ENCODE data around the gene DDX39A. TPM values are rescaled to one million over a fixed set of nuclear protein-coding genes. Genes with fewer than 3 reads are reported as not detected.

DDX39A gene
- total and polyA plus RNA-seq, 2 of the 8 experiments (the other 6 are each of a cell fraction or from before 2014, with no cell fraction given), result 139 TPM

DNA sequence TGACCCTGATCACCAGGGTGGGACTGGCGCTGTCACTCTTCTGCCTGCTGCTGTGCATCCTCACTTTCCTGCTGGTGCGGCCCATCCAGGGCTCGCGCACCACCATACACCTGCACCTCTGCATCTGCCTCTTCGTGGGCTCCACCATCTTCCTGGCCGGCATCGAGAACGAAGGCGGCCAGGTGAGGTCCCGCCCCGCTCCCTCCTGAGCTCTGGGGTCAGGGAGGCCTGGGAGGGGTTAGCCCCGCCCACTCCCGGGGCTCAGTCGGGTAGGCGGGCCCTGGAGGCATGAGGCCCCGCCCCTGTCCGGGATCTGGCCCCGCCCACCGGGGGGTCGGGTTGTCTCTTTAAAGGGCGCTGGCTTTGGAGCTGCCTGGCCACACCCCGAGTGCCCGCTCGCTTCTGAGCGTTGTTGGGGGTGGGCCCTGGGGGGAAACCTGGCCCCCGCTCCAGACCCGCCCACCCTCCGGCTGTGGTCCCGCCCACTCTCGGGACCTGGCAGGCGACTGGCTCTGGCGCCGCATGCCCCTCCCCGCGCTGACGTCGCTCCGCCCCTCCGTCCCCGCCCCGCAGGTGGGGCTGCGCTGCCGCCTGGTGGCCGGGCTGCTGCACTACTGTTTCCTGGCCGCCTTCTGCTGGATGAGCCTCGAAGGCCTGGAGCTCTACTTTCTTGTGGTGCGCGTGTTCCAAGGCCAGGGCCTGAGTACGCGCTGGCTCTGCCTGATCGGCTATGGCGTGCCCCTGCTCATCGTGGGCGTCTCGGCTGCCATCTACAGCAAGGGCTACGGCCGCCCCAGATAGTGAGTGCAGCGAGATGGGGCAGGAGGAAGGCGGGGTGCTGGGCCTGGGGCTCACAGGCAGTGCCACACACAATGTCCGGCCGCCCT lies 13.1 kb downstream of the DDX39A start (continued):
- TF ChIP-seq SIX5 (IDR thresholded peaks at IDR 0.05; ENCODE audit: low read depth, low read length) (no peak), SIRT6 (IDR thresholded peaks at IDR 0.05; ENCODE audit: low read length) (no peak), RFX5 (IDR thresholded peaks at IDR 0.05; ENCODE audit: borderline replicate concordance, low read depth, low read length) (no peak), POU5F1 (IDR thresholded peaks at IDR 0.05; ENCODE audit: low read depth, low read length) (no peak), CREB1 (IDR thresholded peaks at IDR 0.05) (peak; percentile 79), ZNF274 (IDR thresholded peaks at IDR 0.05; ENCODE audit: borderline replicate concordance, extremely low read depth, low read length) (no peak), TAF7 (optimal IDR thresholded peaks at IDR 0.05; ENCODE audit: borderline replicate concordance, low read depth, low read length) (no peak), SRF (IDR thresholded peaks at IDR 0.05; ENCODE audit: low read depth, low read length) (0 out of 2 replicates have a peak, but pooled peaks have one; percentile 6), PHF8 (conservative IDR thresholded peaks at IDR 0.05; ENCODE audit: low read depth, low read length) (peak; percentile 58; the same call in 1 of the 2 replicates), SUZ12 (IDR thresholded peaks at IDR 0.05; ENCODE audit: low read length) (no peak), CHD1 (IDR thresholded peaks at IDR 0.05; ENCODE audit: low read depth, low read length) (no peak), EGR1 (IDR thresholded peaks at IDR 0.05; ENCODE audit: borderline replicate concordance, low read depth, low read length) (0 out of 2 replicates have a peak, but pooled peaks have one; percentile 31), RNF2 (IDR thresholded peaks at IDR 0.05; ENCODE audit: borderline replicate concordance, low read depth, low read length, missing control alignments, poor library complexity, severe bottlenecking) (no peak), EP300 (IDR thresholded peaks at IDR 0.05; ENCODE audit: borderline replicate concordance in 1 of 2, low read depth in 2 of 2, low read length in 2 of 2) (no peak), MAFK (IDR thresholded peaks at IDR 0.05; ENCODE audit: low read depth, low read length) (no peak), KDM4A (IDR thresholded peaks at IDR 0.05; ENCODE audit: low read depth, low read length, severe bottlenecking) (peak; percentile 34), BCL11A (IDR thresholded peaks at IDR 0.05; ENCODE audit: low read depth in 2 of 2, low read length in 2 of 2) (no peak), RBBP5 (IDR thresholded peaks at IDR 0.05; ENCODE audit: borderline replicate concordance, low read depth, low read length) (no peak), SAP30 (IDR thresholded peaks at IDR 0.05; ENCODE audit: insufficient read depth, insufficient replicate concordance, low read length) (no peak), MAX (IDR thresholded peaks at IDR 0.05) (peak; percentile 87), TEAD4 (IDR thresholded peaks at IDR 0.05; ENCODE audit: low read depth, low read length) (no peak)
- TF ChIP-seq, protein P1, sequence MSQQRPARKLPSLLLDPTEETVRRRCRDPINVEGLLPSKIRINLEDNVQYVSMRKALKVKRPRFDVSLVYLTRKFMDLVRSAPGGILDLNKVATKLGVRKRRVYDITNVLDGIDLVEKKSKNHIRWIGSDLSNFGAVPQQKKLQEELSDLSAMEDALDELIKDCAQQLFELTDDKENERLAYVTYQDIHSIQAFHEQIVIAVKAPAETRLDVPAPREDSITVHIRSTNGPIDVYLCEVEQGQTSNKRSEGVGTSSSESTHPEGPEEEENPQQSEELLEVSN (IDR thresholded peaks at IDR 0.05), result peak; percentile 68

Measured in H1 (cell line).